Stimulated activated CD4-positive, alpha-beta T cell treated with anti-CD3 and anti-CD28 coated beads, Interleukin-1b, Interleukin-23, amount 100 ng/mL, for 1 hour (primary cell): ENCODE measurements around the gene AKNAD1.

Experiments used
- DNase-seq, 2 donors: peaks; one replicate each; pipeline ENCODE4 v3.0.0-alpha.2; 2020; ENCODE audit warnings: low read depth in 2 of 2

Gene AKNAD1

DNA sequence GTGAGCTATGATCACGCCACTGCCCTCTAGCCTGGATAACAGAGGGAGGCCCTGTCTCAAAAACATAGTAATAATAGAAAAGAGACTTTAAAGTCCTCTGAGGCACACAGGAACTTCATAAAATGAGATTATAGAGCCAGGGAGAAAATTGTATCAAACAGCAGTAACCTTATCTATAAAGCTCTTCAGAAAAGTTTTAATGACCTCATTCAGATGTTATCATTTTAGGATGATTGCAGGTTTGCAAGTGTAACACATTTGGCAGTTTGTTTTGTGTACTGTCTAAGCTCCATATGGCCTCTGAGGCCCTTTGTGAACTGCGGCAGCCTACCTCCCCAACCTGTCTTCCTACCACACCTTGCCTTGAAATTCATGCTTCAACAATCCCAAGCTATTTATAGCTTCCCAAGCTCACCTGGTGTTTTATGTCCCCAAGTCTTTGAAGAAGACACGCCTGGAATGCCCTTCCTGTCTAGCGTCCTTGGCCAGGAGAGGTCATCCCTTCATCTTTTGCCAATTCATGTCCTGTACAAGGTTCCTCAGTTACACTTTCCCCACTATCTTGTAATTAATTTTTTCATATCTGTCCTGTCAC lies 8.5 kb upstream of the AKNAD1 start:
- no peak for DNase-seq

DNA sequence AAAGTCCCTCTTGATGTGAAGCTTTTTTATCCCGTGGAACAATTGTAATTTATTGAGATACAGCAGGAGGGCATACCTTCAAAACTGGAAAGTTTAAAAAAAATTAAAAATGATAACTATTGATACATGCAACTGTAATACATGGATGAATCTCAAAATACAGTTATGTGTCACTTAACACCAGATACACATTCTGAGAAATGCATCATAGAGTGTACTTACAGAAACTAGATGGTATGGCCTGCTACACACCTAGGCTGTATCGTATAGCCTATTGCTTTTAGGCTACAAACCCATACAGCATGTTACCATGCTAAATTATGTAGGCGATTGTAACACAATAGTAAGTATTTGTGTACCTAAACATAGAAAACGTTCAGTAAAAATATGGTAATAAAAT lies 7.1 kb upstream of the AKNAD1 start:
- no peak for DNase-seq

DNA sequence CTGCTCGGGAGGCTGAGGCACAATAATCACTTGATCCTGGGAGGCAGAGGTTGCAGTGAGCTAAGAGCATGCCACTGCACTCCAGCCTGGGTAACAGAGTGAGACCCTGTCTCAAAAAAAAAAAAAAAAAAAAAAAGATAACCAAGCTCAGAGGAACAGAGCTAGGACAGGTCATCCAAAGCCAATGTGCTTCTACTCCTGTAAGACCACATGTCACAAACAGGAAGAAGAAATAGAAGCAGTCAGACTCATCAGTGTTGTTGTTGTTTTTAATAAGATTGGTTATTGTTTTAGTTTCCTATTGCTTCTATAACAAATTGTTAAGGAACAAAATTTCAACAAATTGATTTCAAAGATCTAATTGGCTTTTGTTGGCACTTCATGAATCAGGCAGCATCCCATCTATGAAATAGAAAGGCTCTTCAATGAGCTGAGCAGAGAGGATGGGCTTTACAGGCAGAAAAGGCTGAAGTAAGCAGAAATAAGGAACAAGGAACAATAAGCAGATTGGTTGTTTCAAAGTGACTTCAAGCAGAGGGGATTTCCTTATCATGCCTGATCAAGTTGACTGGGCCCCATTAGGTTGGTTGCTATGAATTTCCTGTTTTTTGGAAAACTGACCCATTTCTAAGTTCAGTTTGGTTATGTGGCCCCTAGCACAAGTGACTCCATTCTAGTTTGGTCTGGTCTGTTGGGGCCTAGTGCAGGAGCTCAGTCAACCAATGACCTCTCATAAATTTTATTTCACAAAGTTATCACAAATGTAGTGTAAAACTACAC lies 6.0 kb upstream of the AKNAD1 start:
- DNase-seq: no peak

DNA sequence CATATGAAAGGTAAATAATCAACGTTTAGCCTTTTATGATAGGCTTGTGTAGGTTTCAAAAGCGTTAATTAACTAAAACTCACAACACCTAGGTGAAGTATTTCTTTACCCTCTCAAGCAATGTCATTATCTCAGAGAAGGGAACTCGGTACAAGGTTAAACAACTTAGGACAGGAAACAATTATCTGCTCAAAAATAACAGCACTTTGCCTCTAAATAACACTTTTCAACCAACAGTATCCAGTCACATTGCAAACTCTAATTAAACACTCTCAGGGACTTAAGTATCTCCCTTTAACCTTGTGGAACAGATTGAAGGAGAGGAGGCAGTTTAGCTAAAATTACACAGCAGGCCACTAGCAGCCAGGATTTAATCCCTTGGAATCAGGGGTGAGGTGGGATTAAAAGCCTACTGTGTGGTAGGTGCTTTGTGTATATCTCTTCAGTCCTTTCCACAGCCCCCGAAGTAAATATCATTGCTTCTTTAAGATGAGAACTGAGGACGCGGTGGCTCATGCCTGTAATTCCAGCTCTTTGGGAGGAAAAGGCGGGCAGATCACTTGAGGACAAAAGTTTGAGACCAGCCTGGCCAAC lies 5.2 kb upstream of the AKNAD1 start:
- no peak for DNase-seq

DNA sequence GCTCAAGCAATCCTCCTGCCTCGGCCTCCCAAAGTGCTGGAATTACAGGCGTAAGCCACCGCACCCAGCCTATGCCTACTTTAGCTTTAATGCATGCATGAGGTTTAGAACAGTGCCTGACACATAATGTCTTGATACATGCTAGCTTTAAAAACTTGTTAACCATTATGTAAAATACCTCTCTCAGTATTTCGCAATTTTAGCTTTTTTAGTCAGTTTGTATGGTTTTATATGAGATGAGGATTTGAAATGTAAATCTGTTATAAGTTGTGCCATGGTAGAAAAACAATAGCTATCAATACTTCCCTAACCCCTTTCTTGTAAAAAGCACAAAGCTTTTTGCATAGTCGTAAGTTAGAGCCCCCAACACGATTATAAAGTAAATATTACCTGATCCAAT lies 4.7 kb upstream of the AKNAD1 start:
- no peak for DNase-seq

DNA sequence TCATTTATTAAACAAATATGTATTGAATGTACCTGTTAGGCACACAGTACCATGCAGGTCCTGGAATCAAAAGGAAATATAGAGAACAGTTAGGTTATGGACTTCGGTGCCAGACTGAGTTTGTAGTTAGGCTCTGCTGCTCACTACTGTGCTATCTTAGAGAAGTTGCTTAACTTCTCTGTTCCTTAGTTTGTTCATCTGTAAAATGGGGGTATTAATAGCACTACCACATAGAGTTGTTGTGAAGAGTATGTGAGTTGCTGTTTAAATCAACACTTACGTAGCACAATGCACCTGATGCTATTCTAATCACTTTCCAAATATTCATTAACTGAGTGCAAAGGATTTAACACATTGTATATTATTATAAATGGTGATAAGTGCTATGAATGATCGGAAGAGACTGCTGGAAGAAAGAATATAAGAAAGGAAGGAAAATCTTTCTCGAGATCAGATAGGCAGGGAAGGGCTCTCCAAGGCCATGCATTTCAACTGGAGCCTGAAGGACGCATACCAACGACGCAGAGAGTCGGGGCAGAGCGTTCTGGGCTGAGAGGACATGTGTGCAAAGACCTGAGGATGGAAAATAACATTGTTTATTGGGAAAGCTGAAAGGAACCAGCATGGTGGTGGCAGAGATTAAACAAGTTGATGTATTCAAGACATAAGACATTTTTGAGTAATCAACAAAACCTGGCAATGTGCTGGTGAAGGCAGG lies 3.5 kb upstream of the AKNAD1 start:
- DNase-seq: no peak

DNA sequence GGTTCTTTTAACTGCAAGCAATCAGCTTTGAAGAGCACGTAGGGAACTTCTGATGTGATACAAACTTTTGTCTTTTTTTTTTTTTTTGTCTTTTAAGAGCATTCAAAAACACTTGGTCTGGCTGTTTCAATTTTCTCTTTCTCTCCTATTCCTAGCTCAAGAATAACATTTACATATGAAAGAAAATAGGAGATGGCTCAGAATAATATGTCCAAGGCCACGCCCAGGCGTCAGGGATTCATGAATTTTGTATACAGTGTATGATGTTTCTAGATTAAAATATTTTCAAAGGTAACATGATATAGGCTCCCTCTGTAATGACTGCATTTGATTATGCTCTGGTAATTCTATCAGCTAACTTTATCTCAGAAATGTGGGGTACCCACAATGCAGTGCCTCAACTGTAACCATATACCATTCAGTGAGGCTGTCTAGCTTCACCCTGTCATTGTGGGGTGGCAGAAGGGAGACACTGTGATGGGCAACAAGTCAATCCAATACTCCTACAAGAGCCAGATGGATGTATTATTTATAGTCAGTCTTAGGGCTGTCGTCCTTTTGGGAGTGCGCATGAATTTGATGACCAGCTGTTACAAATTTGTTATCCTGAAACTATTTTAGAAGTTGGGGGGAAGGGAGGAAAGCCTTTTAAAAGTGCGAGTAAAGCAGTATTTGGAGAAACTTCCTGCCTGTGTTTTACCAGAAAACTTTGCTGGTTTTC lies 1.5 kb upstream of the AKNAD1 start:
- no peak for DNase-seq

DNA sequence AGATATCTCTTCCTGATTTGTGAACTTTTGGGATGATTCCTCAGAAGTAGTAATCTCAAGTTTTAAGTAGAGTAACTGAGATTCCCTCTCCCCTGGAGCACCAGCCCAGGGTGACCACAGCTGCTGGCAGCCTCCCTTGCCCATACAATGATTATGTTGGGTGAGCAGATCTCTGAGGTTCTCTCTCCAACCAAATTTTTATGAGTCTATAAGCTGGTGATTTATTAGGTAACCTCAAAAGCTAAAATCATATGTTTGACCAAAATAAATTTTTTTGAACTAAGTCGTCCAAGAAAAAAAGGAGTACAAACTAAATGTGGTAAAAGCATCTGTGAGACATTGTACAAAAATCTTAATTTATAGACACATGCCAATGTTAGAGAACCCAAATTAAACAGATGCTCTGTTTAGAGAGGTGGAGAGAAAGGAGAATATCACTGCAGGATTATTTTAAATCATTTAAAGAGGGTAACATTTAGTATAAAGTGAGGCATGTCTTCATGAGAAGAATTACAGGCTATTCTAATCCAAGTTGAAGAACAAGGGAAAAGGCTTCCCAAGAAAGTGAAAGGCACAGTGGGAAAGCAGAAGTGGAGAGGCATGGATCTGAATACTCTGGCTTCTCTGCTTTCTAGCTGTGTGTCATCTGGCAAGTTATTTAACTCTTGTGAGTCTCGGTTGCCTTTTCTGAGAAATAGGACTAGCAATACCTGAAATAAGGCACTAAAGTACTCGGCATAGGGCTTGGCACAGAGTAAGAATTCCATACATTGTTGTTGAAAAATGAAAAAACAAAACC lies 2.5 kb downstream of the AKNAD1 start:
- DNase-seq: no peak

DNA sequence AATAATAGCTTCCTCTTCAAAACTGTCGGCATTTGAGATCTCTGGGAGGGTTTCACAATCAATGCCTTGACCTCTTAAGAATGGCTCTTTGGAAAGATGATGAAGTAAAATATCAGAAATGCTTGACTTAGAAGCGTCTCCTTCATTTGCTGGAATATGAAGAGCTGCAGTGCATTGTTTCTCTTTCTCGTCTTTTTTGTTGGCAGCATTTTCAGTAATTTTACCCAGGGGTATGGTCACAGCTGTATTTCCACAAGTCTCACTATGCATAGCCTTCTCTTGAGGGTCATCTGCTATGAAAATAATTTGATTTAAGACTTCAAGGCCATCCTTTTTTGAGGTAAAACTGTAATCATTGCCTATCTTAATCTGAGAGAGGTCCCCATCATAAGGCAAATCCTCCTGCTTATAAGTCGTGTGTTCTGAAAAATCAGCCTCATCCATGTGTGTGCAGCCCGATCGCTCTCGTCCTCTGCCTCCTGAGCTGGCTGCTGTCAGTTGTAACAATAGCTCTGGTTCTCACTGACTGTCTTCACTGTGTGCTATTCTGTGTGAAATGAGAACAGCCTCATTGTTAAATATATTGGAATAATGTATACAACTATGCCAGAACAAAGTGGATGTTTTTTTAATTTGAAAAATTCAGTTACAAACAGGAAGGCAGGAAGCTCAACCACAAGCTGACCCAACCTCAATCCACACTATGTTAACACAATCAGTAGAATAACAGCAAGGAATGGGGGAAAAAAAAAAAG lies 4.5 kb downstream of the AKNAD1 start:
- no peak for DNase-seq

DNA sequence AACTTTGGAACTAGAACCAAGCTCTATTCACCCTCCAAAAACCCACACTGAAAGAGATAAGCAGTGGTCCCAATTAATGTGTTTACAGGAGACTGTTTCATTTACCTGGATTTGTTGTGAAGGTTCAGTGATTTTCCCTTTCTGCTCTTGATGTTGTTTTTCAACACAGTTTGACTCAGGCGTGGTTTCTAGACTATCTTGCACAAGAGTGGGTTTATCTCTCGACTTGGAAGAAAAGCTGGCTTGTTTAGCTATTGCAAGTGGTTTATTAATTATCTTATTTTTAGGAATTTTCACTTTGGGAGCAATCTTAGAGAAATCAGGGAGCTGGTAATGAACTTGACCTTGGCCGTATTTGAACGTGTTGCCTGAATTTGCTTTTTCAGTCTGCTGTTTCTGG lies 5.3 kb downstream of the AKNAD1 start:
- DNase-seq: no peak

DNA sequence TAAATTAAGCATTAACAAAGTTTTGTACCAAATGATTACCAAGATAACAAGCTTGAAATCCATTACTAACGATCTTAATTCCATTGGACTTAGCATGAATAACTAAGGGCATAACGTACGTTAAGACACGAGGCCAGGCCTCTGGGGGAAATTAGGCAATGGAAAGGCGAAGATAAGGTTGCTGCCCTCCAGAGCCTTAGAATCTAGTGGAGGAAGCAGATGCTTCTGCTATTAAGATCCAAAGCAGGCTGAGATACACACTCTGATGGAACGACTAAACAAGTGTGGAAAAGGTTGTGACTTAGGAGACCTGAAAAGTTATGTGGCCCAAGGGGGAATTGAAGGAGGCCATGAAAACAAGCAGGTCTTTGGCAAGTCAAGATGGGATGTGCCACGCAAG lies 6.0 kb downstream of the AKNAD1 start:
- DNase-seq: no peak

DNA sequence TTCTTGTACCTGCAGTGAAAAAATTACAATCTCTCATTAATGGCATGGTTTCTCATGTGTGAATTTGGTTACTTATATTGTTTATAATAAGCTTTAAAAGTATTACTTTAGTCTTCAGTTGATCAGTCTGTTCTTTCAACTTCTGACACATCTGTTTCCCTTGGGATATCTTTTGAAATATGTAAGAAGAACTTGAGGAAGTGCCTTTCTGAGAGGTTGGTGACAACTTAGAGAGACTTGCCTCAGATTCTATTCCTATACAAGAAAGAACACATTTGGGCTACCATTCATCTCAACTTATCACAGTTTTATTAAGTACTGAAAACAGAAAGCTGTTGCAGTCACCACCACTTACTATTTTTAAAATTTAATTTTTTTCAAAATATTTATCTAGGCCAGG lies 8.1 kb downstream of the AKNAD1 start:
- no peak for DNase-seq

DNA sequence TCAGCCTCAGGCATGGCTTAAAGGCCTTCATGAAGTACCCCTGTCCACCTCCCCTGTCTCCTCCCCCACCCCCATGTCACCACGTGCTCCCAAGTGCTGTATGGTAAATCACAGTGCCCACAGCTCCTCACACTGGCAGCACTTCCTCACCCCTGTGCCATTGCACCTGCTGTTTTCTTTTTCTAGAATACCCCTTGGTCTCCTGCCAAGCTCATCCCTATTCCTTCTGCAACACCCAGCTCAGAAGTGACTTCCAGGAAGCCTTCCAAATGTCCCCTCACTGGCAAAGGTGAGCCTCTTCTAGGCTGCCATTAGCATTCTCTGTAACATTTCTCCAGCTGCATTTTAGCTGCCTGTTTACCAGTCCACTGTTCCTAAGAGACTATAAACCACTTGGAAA lies 9.4 kb downstream of the AKNAD1 start:
- DNase-seq: no peak

DNA sequence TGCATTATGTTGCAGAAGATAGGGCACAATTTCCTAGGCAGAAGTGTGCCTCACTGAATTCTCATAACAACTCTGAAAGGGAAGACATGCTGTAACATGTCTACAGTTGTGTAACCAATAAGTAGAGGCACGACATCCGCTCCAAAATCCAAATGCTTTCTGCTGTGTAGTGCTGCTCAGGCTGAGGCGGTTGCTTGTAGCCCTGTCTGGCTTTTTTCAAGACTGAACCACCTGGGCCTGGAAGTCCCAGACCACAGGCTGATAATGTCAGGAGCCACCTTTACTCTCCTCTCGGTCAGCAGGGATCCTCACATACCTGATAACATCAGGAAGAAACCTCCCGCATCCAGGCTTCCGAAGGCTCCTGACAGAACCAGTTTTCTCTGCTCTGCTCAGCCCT lies 10.9 kb downstream of the AKNAD1 start:
- no peak for DNase-seq

DNA sequence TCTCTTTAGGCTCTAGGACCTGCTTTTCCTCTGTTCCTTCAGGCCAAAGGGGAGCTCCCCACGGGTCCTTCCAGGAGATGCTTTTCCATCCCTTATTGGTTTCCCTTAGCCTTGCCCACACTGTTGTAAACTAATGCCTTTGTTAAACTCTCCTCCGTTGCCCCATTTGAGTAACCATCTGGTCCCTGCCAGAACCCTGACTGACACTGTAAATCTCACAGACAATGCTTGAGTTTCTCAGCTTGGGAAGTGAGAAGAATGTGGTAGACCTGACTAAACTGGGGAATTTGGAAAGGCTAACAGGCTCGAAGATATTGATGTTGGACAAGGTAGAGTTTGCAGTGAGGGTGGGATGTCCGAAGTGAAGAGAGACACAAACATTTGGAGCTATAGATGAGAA lies 11.4 kb downstream of the AKNAD1 start:
- no peak for DNase-seq

DNA sequence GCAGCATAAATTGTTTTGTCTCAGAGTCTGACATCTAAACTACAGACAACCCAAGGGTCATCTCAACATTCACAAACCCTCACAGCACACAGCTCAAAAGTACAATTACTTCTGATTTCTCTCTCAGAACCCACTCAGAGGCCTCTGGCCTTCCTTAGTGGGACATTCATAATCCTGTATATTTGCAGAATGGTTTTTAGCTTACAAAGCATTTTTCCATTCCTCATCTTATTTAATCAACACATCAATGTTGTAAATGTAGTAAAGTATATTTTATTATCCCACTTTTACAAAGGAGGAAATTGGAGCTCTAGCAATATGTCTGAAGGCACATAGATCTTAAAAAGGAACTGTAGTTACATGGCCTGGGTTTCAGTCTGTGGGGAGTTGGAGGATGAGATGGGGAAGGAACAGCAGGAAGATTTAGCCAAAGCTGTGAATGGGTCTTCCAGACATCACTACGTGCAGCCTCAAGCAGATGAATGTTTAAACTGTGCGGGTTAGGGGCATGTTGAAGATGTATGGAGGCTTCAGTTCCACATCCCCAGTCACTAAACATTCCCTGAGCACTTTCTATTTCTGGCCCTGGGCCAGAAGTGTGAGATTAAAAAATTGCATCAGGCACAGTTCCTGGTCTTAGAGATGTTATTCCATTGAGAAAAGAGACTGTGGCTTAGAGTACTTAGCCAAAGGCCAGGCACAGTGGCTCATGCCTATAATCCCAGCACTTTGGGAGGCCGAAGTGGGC lies 13.3 kb downstream of the AKNAD1 start:
- no peak for DNase-seq

DNA sequence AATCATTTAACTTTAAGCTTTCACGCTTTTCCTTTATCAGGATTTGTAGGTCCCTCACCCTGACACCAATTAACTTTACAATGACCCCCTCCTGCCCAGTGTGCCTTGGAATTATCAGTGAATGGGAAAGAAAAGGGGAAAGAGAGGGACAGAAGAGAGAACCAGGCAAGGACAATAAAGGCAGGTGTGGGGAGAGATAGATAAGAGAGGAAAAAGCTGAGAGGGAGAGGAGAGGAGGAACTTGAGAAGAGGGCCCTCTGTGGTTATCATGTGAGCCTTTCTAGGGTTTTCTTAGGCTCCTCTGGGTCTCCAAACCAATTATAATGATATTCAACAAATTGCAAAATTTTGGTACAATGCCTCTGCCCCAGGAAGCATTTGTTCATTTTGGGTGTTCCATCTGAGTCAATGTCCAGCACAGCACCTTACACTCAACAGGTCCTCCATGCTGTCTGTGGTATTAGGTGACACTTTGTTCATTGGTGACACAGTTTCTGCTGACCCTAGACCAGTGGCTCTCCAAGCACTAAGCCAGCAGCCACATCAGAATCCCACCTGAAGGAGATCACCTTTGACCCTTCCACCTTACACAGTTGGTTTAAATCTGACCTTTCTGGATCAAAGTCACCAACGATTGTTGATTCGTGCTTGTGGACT lies 14.2 kb downstream of the AKNAD1 start:
- no peak for DNase-seq

DNA sequence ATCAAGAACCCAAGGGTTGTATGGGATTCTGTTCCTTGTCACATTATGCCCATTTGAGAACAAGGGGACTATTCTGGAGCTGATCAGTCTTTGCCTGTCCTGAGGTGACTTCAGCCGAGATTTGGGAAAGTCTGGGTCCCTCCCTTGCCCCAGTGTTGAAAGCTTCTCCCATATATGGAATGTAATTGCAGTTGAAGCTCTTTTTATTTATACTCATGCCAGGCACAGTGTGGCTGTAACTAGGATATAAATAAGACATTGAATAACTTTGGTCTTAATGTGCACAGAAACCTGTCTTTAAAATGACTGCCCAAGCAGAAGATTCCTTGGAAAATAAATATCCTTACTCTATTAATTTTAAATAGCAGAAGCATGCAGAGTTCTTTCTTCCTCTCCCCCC lies 15.2 kb downstream of the AKNAD1 start:
- DNase-seq: no peak

DNA sequence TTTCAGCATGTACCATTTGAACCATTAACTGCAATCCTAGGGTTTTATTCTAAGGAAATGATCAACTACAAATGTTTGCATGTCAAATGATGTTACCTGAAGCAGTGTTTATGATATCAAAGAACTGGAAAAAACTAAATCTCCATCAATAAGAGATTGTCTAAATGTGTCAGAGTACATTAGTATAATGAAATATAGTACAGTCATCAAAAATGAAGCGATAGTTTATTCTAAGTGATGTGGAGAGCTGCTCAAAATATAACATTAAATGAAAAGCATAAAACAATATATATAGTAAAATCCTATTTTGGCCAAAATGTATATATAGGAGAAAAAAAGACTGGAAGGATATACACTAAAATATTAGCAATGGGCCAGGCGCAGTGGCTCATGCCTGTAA lies 24.0 kb downstream of the AKNAD1 start:
- no peak for DNase-seq
